GM13976 (cell line): Measurements from ENCODE around the gene MGLL.

ENCODE experiments used
- DNase-seq: peaks from one replicate; pipeline ENCODE4 v3.0.0; 2012; ENCODE audit warnings: low spot score
- in situ Hi-C: fragments of 300-500 bp; cut with MboI; formaldehyde crosslinking; loops from one replicate; pipeline ENCODE4 v1.12.0; 2022; ENCODE audit warnings: low sequenced_read_pairs, mixed read lengths, inconsistent platforms; ENCODE audit not compliant: unreplicated experiment
- TF ChIP-seq, protein P1 (sequence below): IDR thresholded peaks from 2 replicates; pipeline ENCODE4 v1.5.1; 2012; ENCODE audit warnings: borderline replicate concordance, mild to moderate bottlenecking; ENCODE audit not compliant: insufficient read depth; ENCODE audit errors: extremely low read depth, missing control alignments, control extremely low read depth

The MGLL gene

DNA sequence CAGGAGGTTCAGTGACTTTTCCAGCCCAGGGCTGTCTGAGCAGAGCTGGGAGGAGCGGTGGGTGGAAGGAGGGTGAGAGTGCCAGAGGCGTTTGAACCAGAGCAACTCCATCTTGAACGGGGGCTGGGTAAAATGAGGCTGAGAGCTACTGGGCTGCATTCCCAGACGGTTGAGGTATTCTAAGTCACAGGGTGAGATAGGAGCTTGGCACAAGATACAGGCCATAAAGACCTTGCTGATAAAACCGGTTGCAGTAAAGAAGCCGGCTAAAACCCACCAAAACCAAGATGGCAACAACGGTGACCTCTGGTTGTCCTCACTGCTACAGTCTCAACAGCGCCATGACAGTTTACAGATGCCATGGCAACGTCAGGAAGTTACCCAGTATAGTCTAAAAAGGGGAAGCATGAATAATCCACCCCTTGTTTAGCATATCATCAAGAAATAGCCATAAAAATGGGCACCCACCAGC, 89.4 kb downstream of the MGLL start:
- DNase-seq: no peak
- TF ChIP-seq, protein P1, sequence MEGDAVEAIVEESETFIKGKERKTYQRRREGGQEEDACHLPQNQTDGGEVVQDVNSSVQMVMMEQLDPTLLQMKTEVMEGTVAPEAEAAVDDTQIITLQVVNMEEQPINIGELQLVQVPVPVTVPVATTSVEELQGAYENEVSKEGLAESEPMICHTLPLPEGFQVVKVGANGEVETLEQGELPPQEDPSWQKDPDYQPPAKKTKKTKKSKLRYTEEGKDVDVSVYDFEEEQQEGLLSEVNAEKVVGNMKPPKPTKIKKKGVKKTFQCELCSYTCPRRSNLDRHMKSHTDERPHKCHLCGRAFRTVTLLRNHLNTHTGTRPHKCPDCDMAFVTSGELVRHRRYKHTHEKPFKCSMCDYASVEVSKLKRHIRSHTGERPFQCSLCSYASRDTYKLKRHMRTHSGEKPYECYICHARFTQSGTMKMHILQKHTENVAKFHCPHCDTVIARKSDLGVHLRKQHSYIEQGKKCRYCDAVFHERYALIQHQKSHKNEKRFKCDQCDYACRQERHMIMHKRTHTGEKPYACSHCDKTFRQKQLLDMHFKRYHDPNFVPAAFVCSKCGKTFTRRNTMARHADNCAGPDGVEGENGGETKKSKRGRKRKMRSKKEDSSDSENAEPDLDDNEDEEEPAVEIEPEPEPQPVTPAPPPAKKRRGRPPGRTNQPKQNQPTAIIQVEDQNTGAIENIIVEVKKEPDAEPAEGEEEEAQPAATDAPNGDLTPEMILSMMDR: no peak

DNA sequence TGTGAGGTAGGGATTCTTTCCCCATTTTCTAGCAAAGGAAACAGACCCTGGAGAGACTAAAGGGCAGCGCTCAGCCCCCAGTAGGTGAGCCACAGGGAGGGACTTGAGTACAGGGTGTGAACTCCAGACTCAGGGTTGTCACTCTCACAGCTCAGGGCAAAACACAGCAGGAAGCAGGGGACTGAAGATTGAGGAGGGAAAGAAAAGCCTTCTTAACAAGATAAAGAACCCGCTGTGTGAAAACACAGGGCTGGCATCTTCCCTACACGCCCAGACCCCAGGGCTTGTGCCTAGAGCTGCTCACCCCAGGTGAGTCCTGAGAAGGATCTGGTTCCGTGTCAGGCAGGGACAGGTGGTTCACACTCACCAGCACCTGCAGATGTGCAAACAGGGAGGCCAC, 90.0 kb downstream of the MGLL start:
- TF ChIP-seq, protein P1: no peak
- DNase-seq: no peak
- in situ Hi-C loops: no loop called here

More for the DNA sequence above, 89.4 kb downstream of the MGLL start:
- in situ Hi-C loops: no loop called here

DNA sequence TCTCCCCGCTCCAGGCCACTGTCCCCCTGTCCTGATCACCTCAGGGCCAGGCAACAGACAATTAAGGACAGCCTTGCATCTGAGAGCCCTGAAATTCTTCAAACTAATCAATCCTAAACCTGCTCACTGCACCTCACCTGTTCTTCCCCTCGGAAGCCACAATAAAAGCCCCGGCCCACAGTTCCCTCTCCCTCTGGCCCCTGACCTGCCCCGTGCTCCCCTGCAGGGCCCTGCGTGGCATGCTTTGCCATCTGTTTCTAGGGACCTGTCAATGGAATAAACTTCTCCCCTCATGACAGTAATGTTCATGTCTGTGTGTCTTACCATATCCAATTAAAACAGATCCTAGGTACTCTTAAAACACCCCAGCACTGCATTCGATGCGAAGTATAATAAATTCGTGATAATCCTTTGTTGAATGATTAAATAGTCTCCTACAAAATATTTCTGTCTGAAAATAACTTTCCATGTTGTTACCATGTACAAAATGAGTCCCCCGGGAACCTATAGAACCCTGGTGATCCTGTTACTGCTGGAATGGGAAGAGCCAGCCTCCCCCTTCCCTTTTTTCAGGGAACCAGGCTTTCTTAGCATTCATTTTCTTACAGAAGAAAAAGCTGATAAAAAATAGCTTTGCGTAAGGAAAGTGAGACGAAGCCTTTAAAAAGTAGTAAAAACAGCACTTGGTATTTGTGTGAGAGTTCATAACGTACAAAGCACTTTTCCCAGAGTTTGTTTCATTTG, 90.6 kb downstream of the MGLL start:
- TF ChIP-seq, protein P1: no peak
- in situ Hi-C loops: no loop called here
- DNase-seq: no peak

DNA sequence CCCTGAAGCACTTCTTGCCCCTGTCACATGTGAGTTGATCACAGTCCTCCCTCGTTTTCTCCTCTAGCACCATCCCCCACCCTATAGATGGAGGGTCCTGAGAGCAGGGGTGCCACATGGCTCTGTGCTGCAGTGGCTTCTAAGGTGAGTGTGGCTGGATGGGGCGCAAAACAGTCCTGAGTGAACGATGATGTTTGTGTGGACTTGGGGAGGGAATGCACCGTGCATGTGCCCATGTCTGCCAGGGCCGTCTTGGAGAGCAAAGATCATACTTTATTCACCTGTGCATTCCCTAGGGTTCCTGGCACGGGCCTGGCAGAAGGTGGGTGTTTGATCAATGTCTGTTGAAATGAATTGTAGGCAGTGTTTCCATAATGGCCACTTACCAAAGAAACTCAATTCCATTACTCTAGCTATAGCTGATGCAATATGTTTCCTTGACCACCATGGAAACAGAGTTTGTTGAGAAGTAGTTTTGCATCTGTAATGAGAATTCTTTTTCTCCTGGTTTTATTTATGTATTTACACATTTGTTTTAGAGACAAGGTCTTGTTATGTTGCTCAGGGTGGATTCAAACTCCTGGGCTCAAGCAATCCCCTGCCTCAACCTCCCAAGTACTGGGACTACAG, 91.5 kb downstream of the MGLL start:
- DNase-seq: no peak
- TF ChIP-seq, protein P1: no peak
- in situ Hi-C loops: no loop called here

DNA sequence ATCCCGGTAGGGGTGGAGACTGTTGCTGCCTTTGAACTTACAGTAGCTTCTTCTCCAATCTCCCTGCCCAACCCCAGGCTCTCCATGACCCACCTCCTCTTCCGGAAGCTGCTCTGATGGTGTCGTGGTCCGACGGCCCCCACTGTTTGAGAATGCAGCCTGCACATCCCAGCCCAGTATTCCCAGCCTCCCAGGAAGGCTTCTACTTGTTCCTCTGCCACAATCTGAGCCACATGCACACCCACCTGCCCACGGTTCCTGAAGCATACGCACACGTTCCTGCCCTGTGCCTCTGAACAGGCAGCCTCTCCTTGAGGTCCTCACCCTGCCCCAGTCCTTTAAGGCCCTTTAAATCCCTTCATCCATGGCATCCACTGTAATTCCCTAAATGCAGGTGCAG, 92.1 kb downstream of the MGLL start:
- in situ Hi-C loops: no loop called here
- no peak for DNase-seq

DNA sequence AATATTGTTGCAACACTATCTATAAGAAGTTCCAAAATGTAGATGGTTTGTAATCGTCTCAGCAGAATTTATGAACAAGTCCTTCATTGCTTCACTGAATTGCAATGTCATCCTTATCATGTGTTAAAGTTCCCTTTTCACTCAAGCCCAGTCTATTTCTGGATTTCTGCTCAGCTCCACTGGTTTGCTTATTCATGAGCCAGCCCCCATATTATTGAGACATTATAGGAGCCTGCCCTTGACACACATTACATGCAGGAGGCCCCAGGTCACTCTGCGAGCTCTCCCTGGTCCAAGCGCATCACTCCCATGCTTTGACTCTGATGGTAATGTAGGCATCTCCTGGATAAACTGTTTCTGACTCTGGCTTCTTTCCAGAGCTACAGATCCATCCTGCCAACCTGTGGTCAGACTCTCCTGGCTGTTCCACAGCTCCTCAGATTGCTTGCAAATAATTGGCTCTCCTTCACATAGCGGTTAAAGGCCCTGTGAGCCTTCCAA, 92.7 kb downstream of the MGLL start:
- in situ Hi-C loops: no loop called here
- TF ChIP-seq, protein P1: no peak
- no peak for DNase-seq

More for the DNA sequence above, 92.1 kb downstream of the MGLL start:
- TF ChIP-seq, protein P1: no peak
